K562 (cell line): ENCODE data around the gene ADAM33. TPM values are rescaled to one million over a fixed set of nuclear protein-coding genes. Genes with fewer than 3 reads are reported as not detected.

Experiments used
- ATAC-seq: fragments of 200-7000 bp; cut with Tn5 transposase; 3 replicates; pipeline ENCODE4 v1.9.1; 2020; ENCODE audit warnings: moderate library complexity
- BruUV-seq: library from RNA; stranded (reverse); fragments of 400-500 nt; replicated peaks from 2 replicates; lab custom pipeline; 2021; lab: Mats Ljungman, UMichigan
- CTCF ChIA-PET: fragments of 300-600 bp; formaldehyde crosslinking; extraction: SDS; loops from one replicate; lab custom pipeline; 2021; ENCODE audit warnings: low intra/inter-chr PET ratio; lab: Yijun Ruan, JAX
- POLR2A ChIA-PET: fragments of 300-600, 350-650 bp; sonication (Branson Sonifier 250); formaldehyde crosslinking; extraction: SDS; loops from one replicate; lab custom pipeline; 2021; ENCODE audit warnings: antibody characterized with exemption, inconsistent platforms; lab: Yijun Ruan, JAX
- DNase-seq, 4 experiments: peaks; one replicate each; pipeline versions ENCODE4 v3.0.0 to v3.0.0-alpha.2; 2011 to 2018; ENCODE audit warnings: low spot score in 3 of 4, mixed read lengths in 3 of 4; ENCODE audit errors: extremely low read depth in 1 of 4
- FAIRE-seq: peaks from 2 replicates; lab custom pipeline; 2011; peaks lifted over from hg19 to GRCh38; lab: Jason Lieb, UNC
- H2AFZ ChIP-seq: 2 replicates; pipeline ENCODE4 v1.6.0; 2011; ENCODE audit warnings: low read depth, low read length, control low read depth, inconsistent platforms
- H3K27ac ChIP-seq: fragments of 200-600 bp; 3 replicates; pipeline ENCODE4 v1.8.0; 2011; ENCODE audit warnings: low read depth, mild to moderate bottlenecking, control low read depth, inconsistent platforms, low read length, moderate library complexity, mixed read lengths; ENCODE audit errors: extremely low read depth
- H3K27me3 ChIP-seq, 2 experiments: fragments of 300-600 bp in 1 of 2; 2 replicates in 1 of 2; 3 replicates in 1 of 2; pipeline versions ENCODE4 v1.6.0 to v1.8.0; 2011; ENCODE audit warnings: inconsistent platforms in 2 of 2, low read length in 2 of 2, mild to moderate bottlenecking in 1 of 2, mixed read lengths in 1 of 2, moderate library complexity in 1 of 2; ENCODE audit not compliant: control insufficient read depth in 2 of 2, insufficient read depth in 2 of 2
- H3K36me3 ChIP-seq: fragments of 300-600 bp; 3 replicates; pipeline ENCODE4 v1.8.0; 2011; ENCODE audit warnings: mild to moderate bottlenecking, low read length, inconsistent platforms; ENCODE audit not compliant: control insufficient read depth, insufficient read depth
- H3K4me1 ChIP-seq, 2 experiments: fragments of 200-600 bp in 1 of 2; replicated peaks in 1 of 2; 2 replicates in 1 of 2; 3 replicates in 1 of 2; pipeline versions ENCODE4 v1.5.1 to v1.8.0; 2011; ENCODE audit warnings: inconsistent platforms in 2 of 2, low read length in 2 of 2, mild to moderate bottlenecking in 1 of 2, mixed read lengths in 1 of 2, moderate library complexity in 1 of 2; ENCODE audit not compliant: control insufficient read depth in 2 of 2, insufficient read depth in 2 of 2
- H3K4me2 ChIP-seq: 2 replicates; pipeline ENCODE4 v1.6.1; 2011; ENCODE audit warnings: low read length, control low read depth, inconsistent platforms, mixed read lengths; ENCODE audit not compliant: insufficient read depth
- H3K4me3 ChIP-seq: fragments of 200-600 bp; sonication (generic), shearing (Covaris generic); 2 replicates; pipeline ENCODE4 v1.5.1; 2016; ENCODE audit warnings: control low read depth, inconsistent platforms
- H3K79me2 ChIP-seq: fragments of 200-600 bp; 3 replicates; pipeline ENCODE4 v1.8.0; 2011; ENCODE audit warnings: low read length, inconsistent platforms; ENCODE audit not compliant: control insufficient read depth, insufficient read depth
- H3K9ac ChIP-seq, 2 experiments: 2 replicates each; pipeline versions ENCODE4 v1.6.0 to v1.6.1; 2011; ENCODE audit warnings: low read depth in 2 of 2, low read length in 2 of 2, control low read depth in 1 of 2, inconsistent platforms in 1 of 2, mild to moderate bottlenecking in 1 of 2, mixed read lengths in 1 of 2; ENCODE audit not compliant: insufficient read depth in 1 of 2
- H3K9me1 ChIP-seq: one replicate; pipeline ENCODE4 v1.6.0; 2011; ENCODE audit warnings: inconsistent platforms, mild to moderate bottlenecking, low read length, moderate library complexity; ENCODE audit not compliant: control insufficient read depth, insufficient read depth
- H3K9me3 ChIP-seq: replicated peaks from 2 replicates; pipeline ENCODE4 v1.5.1; 2011; ENCODE audit warnings: low read depth, low read length, inconsistent platforms; ENCODE audit not compliant: control insufficient read depth, insufficient read depth
- H4K20me1 ChIP-seq: replicated peaks from 2 replicates; pipeline ENCODE4 v1.6.1; 2011; ENCODE audit warnings: low read length, inconsistent platforms, mixed read lengths; ENCODE audit not compliant: control insufficient read depth, insufficient read depth
- CBFB ChIP-seq: sonication (generic); formaldehyde crosslinking; IDR thresholded peaks from 2 replicates; pipeline ENCODE4 v1.4.0; 2020; ENCODE audit warnings: mild to moderate bottlenecking, missing genetic modification reagents
- CHAMP1 ChIP-seq: fragments of 450-650 bp; IDR thresholded peaks from 2 replicates; pipeline ENCODE4 v1.6.1; 2016; ENCODE audit warnings: mild to moderate bottlenecking
- JUND ChIP-seq, 2 experiments: IDR thresholded peaks; 2 replicates in 1 of 2; 3 replicates in 1 of 2; pipeline ENCODE4 v1.6.1; 2011; ENCODE audit warnings: borderline replicate concordance in 2 of 2, low read depth in 2 of 2, low read length in 2 of 2, improper control_type of control experiment in 1 of 2, missing biosample characterization in 1 of 2, missing genetic modification characterization in 1 of 2, missing genetic modification reagents in 1 of 2
- MAFF ChIP-seq: IDR thresholded peaks from 2 replicates; pipeline ENCODE4 v1.6.1; 2012; ENCODE audit warnings: low read length, improper control_type of control experiment
- MIER1 ChIP-seq: fragments of 450-650 bp; IDR thresholded peaks from 2 replicates; pipeline ENCODE4 v1.6.1; 2016; ENCODE audit warnings: antibody characterized with exemption, mild to moderate bottlenecking, low read depth
- NR1H2 ChIP-seq: sonication (generic); formaldehyde crosslinking; IDR thresholded peaks from 2 replicates; pipeline ENCODE4 v1.4.0; 2020; ENCODE audit warnings: mild to moderate bottlenecking, missing genetic modification reagents
- RNF219 ChIP-seq: fragments of 250-450 bp; sonication (Bioruptor Pico); IDR thresholded peaks from 2 replicates; pipeline ENCODE4 v1.5.0; 2022; ENCODE audit warnings: mild to moderate bottlenecking
- XRCC4 ChIP-seq: IDR thresholded peaks from one replicate; pipeline ENCODE4 v1.6.1; 2011; ENCODE audit not compliant: insufficient read depth, insufficient read length; ENCODE audit errors: extremely low read depth
- ZBTB49 ChIP-seq: sonication (generic); formaldehyde crosslinking; IDR thresholded peaks from 2 replicates; pipeline ENCODE4 v1.8.0; 2022; ENCODE audit warnings: missing genetic modification reagents, mild to moderate bottlenecking, borderline replicate concordance
- ZNF124 ChIP-seq: sonication (generic); formaldehyde crosslinking; IDR thresholded peaks from 2 replicates; pipeline ENCODE4 v1.8.1; 2022; ENCODE audit warnings: missing genetic modification reagents
- ZNF146 ChIP-seq: IDR thresholded peaks from one replicate; pipeline ENCODE4 v1.6.1; 2018; ENCODE audit warnings: missing compliant biosample characterization; ENCODE audit not compliant: unreplicated experiment
- ZSCAN29 ChIP-seq: fragments of 450-650 bp; IDR thresholded peaks from 2 replicates; pipeline ENCODE4 v1.6.1; 2017
- WGBS: fragments of 100-300 bp; shearing (Covaris generic); methylation state at CpG from one replicate; pipeline ENCODE4 v1.1.6; 2016; ENCODE audit warnings: low coverage, mixed read lengths; ENCODE audit not compliant: insufficient coverage; ENCODE audit errors: missing lambda C conversion rate; 5-methylcytosine and 5-hydroxymethylcytosine counted together
- in situ Hi-C: fragments of 300-500 bp; cut with MboI; formaldehyde crosslinking; loops from 4 replicates; pipeline ENCODE4 v1.15.0; 2018; ENCODE audit warnings: inconsistent platforms, mixed read lengths
- intact Hi-C: fragments of 100-400 bp; cut with micrococcal nuclease; formaldehyde crosslinking; loops from 2 replicates; pipeline ENCODE4 v1.14.2; 2022
- polyA plus RNA-seq, 8 experiments: library from polyadenylated mRNA; depleted of rRNA in 4 of 8; stranded (reverse) in 5 of 8; unstranded in 3 of 8; fragments of >200 nt; fragmentation: Nextera tagmentation in 2 of 8; fragmentation: Illumina TruSeq in 1 of 8; extraction: Ambion mirVana in 2 of 8; extraction: Trizol in 1 of 8; gene quantifications; 2 replicates each; pipeline versions ENCODE4 v1.2.1 to v1.2.3, GENCODE V29; 2011 to 2014; ENCODE audit warnings: inconsistent platforms in 1 of 8, missing spikeins in 1 of 8
- total RNA-seq, 7 experiments: library from RNA; depleted of rRNA in 6 of 7; stranded (reverse); fragments of >200 nt in 6 of 7; fragmentation: Illumina TruSeq in 2 of 7; extraction: Trizol in 2 of 7; gene quantifications; 2 replicates each; pipeline versions ENCODE4 v1.2.1 to v1.2.3, GENCODE V29; 2011 to 2021; ENCODE audit warnings: low replicate concordance in 1 of 7
- TF ChIP-seq, protein P1 (sequence below): fragments of 450-650 bp; formaldehyde crosslinking; IDR thresholded peaks from 2 replicates; pipeline ENCODE4 v1.4.0; 2022; ENCODE audit warnings: missing genetic modification characterization

The ADAM33 gene
- total and polyA plus RNA-seq, 9 of the 15 experiments (the other 6 are each of a cell fraction or from before 2014, with no cell fraction given) = not detected

GRCh38 chr20:3692706-3693294 is 11.0 kb upstream of the ADAM33 start:
- no peak for ATAC-seq
- POLR2A ChIA-PET = no interaction called here
- WGBS = 5% methylated on average over 6 of the region's 23 CpGs
- TF ChIP-seq MIER1 (no peak), NR1H2 (CRISPR knock-in tag) (no peak), CHAMP1 (no peak), ZSCAN29 (no peak), ZNF124 (CRISPR knock-in tag) (no peak), ZBTB49 (no peak), CBFB (no peak), RNF219 (no peak), MAFF (no peak), XRCC4 (no peak), ZNF146 (CRISPR knock-in tag) (no peak), JUND (IDR thresholded peaks at IDR 0.05; ENCODE audit: borderline replicate concordance, low read depth, low read length) (no peak), JUND (tag; IDR thresholded peaks at IDR 0.05; ENCODE audit: borderline replicate concordance, low read depth, low read length) (no peak)
- TF ChIP-seq, protein P1, sequence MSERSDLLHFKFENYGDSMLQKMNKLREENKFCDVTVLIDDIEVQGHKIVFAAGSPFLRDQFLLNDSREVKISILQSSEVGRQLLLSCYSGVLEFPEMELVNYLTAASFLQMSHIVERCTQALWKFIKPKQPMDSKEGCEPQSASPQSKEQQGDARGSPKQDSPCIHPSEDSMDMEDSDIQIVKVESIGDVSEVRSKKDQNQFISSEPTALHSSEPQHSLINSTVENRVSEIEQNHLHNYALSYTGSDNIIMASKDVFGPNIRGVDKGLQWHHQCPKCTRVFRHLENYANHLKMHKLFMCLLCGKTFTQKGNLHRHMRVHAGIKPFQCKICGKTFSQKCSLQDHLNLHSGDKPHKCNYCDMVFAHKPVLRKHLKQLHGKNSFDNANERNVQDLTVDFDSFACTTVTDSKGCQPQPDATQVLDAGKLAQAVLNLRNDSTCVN = no peak

More at GRCh38 chr20:3692706-3693294, 11.0 kb upstream of the ADAM33 start:
- FAIRE-seq (no peak), DNase-seq (no peak)
- no peaks in the 10 kb centered on the region for H4K20me1 ChIP-seq
- no peak overlapping the region; a peak in 1 of 4 replicates for H3K9ac ChIP-seq
- no peaks in the 10 kb centered on the region for H3K9me3 ChIP-seq
- H3K4me3 ChIP-seq = no peak overlapping the region
- CTCF ChIA-PET = no interaction called here
- no peaks in the 10 kb centered on the region for H3K79me2 ChIP-seq
- no TSS peak for BruUV-seq
- no peaks in the 10 kb centered on the region for H3K36me3 ChIP-seq
- no peak overlapping the region for H2AFZ ChIP-seq
- H3K4me1 ChIP-seq = peaks cover 0 to 34% of the 10 kb centered on the region in 2 experiments; a peak in 2 of 5 replicates
- no peaks in the 10 kb centered on the region for H3K9me1 ChIP-seq
- no peak overlapping the region for H3K27ac ChIP-seq
- H3K27me3 ChIP-seq = peaks cover 0 to 8% of the 10 kb centered on the region in 2 experiments; a peak in 2 of 5 replicates
- H3K4me2 ChIP-seq = no peak overlapping the region
- in situ Hi-C loops (no loop called here), intact Hi-C loops (no loop called here)
